Panc1 (cell line): ENCODE results near the gene ANO5.

Source experiments
- POLR2AphosphoS5 ChIP-seq: IDR thresholded peaks from 2 replicates; pipeline ENCODE4 v1.6.1; 2012; ENCODE audit warnings: mild to moderate bottlenecking, low read depth, low read length, moderate library complexity
- TCF7L2 ChIP-seq: IDR thresholded peaks from 2 replicates; pipeline ENCODE4 v1.6.1; 2011; ENCODE audit warnings: mild to moderate bottlenecking, low read depth, low read length, inconsistent platforms
- TF ChIP-seq, protein P1 (sequence below): fragments of 450-650 bp; IDR thresholded peaks from 2 replicates; pipeline ENCODE4 v1.5.1; 2017; ENCODE audit warnings: mild to moderate bottlenecking

DNA sequence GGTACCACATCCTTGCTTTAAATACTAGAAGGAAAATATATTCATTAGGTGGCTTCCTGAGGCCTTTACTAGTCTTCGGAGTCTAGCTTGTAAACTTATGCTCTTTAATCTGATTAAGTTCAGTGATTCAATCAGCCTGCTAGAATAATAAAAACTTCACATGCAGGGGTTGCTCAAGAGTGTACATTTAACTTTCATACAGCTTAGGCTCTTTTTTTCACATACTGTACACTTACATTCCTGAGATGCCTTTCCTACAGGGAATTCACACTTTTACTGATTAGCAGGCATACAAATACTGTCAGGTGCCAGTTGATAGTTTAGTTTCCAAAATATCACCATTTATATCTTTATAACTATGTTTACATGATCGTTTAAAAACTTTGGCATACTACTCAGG lies 3.2 kb upstream of the ANO5 start:
- no peak for TF ChIP-seq TCF7L2
- no peak for TF ChIP-seq POLR2AphosphoS5
- TF ChIP-seq, protein P1, sequence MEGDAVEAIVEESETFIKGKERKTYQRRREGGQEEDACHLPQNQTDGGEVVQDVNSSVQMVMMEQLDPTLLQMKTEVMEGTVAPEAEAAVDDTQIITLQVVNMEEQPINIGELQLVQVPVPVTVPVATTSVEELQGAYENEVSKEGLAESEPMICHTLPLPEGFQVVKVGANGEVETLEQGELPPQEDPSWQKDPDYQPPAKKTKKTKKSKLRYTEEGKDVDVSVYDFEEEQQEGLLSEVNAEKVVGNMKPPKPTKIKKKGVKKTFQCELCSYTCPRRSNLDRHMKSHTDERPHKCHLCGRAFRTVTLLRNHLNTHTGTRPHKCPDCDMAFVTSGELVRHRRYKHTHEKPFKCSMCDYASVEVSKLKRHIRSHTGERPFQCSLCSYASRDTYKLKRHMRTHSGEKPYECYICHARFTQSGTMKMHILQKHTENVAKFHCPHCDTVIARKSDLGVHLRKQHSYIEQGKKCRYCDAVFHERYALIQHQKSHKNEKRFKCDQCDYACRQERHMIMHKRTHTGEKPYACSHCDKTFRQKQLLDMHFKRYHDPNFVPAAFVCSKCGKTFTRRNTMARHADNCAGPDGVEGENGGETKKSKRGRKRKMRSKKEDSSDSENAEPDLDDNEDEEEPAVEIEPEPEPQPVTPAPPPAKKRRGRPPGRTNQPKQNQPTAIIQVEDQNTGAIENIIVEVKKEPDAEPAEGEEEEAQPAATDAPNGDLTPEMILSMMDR: no peak
